K562 (cell line): Measurements from ENCODE around the gene CNTN2. TPM values are rescaled to one million over a fixed set of nuclear protein-coding genes. Genes with fewer than 3 reads are reported as not detected.

Experiments used
- ATAC-seq: fragments of 200-7000 bp; cut with Tn5 transposase; 3 replicates; pipeline ENCODE4 v1.9.1; 2020; ENCODE audit warnings: moderate library complexity
- BruUV-seq: library from RNA; stranded (reverse); fragments of 400-500 nt; replicated peaks from 2 replicates; lab custom pipeline; 2021; lab: Mats Ljungman, UMichigan
- CTCF ChIA-PET: fragments of 300-600 bp; formaldehyde crosslinking; extraction: SDS; loops from one replicate; lab custom pipeline; 2021; ENCODE audit warnings: low intra/inter-chr PET ratio; lab: Yijun Ruan, JAX
- POLR2A ChIA-PET: fragments of 300-600, 350-650 bp; sonication (Branson Sonifier 250); formaldehyde crosslinking; extraction: SDS; loops from one replicate; lab custom pipeline; 2021; ENCODE audit warnings: antibody characterized with exemption, inconsistent platforms; lab: Yijun Ruan, JAX
- DNase-seq, 4 experiments: peaks; one replicate each; pipeline versions ENCODE4 v3.0.0 to v3.0.0-alpha.2; 2011 to 2018; ENCODE audit warnings: low spot score in 3 of 4, mixed read lengths in 3 of 4; ENCODE audit errors: extremely low read depth in 1 of 4
- FAIRE-seq: peaks from 2 replicates; lab custom pipeline; 2011; peaks lifted over from hg19 to GRCh38; lab: Jason Lieb, UNC
- H2AFZ ChIP-seq: 2 replicates; pipeline ENCODE4 v1.6.0; 2011; ENCODE audit warnings: low read depth, low read length, control low read depth, inconsistent platforms
- H3K27ac ChIP-seq: fragments of 200-600 bp; 3 replicates; pipeline ENCODE4 v1.8.0; 2011; ENCODE audit warnings: low read depth, mild to moderate bottlenecking, control low read depth, inconsistent platforms, low read length, moderate library complexity, mixed read lengths; ENCODE audit errors: extremely low read depth
- H3K27me3 ChIP-seq, 2 experiments: fragments of 300-600 bp in 1 of 2; 2 replicates in 1 of 2; 3 replicates in 1 of 2; pipeline versions ENCODE4 v1.6.0 to v1.8.0; 2011; ENCODE audit warnings: inconsistent platforms in 2 of 2, low read length in 2 of 2, mild to moderate bottlenecking in 1 of 2, mixed read lengths in 1 of 2, moderate library complexity in 1 of 2; ENCODE audit not compliant: control insufficient read depth in 2 of 2, insufficient read depth in 2 of 2
- H3K36me3 ChIP-seq: fragments of 300-600 bp; 3 replicates; pipeline ENCODE4 v1.8.0; 2011; ENCODE audit warnings: mild to moderate bottlenecking, low read length, inconsistent platforms; ENCODE audit not compliant: control insufficient read depth, insufficient read depth
- H3K4me1 ChIP-seq, 2 experiments: fragments of 200-600 bp in 1 of 2; replicated peaks in 1 of 2; 2 replicates in 1 of 2; 3 replicates in 1 of 2; pipeline versions ENCODE4 v1.5.1 to v1.8.0; 2011; ENCODE audit warnings: inconsistent platforms in 2 of 2, low read length in 2 of 2, mild to moderate bottlenecking in 1 of 2, mixed read lengths in 1 of 2, moderate library complexity in 1 of 2; ENCODE audit not compliant: control insufficient read depth in 2 of 2, insufficient read depth in 2 of 2
- H3K4me2 ChIP-seq: 2 replicates; pipeline ENCODE4 v1.6.1; 2011; ENCODE audit warnings: low read length, control low read depth, inconsistent platforms, mixed read lengths; ENCODE audit not compliant: insufficient read depth
- H3K4me3 ChIP-seq: fragments of 200-600 bp; sonication (generic), shearing (Covaris generic); 2 replicates; pipeline ENCODE4 v1.5.1; 2016; ENCODE audit warnings: control low read depth, inconsistent platforms
- H3K79me2 ChIP-seq: fragments of 200-600 bp; 3 replicates; pipeline ENCODE4 v1.8.0; 2011; ENCODE audit warnings: low read length, inconsistent platforms; ENCODE audit not compliant: control insufficient read depth, insufficient read depth
- H3K9ac ChIP-seq, 2 experiments: 2 replicates each; pipeline versions ENCODE4 v1.6.0 to v1.6.1; 2011; ENCODE audit warnings: low read depth in 2 of 2, low read length in 2 of 2, control low read depth in 1 of 2, inconsistent platforms in 1 of 2, mild to moderate bottlenecking in 1 of 2, mixed read lengths in 1 of 2; ENCODE audit not compliant: insufficient read depth in 1 of 2
- H3K9me1 ChIP-seq: one replicate; pipeline ENCODE4 v1.6.0; 2011; ENCODE audit warnings: inconsistent platforms, mild to moderate bottlenecking, low read length, moderate library complexity; ENCODE audit not compliant: control insufficient read depth, insufficient read depth
- H3K9me3 ChIP-seq: replicated peaks from 2 replicates; pipeline ENCODE4 v1.5.1; 2011; ENCODE audit warnings: low read depth, low read length, inconsistent platforms; ENCODE audit not compliant: control insufficient read depth, insufficient read depth
- H4K20me1 ChIP-seq: replicated peaks from 2 replicates; pipeline ENCODE4 v1.6.1; 2011; ENCODE audit warnings: low read length, inconsistent platforms, mixed read lengths; ENCODE audit not compliant: control insufficient read depth, insufficient read depth
- GTF2F1 ChIP-seq: IDR thresholded peaks from 2 replicates; pipeline ENCODE4 v1.6.1; 2011; ENCODE audit warnings: low read depth, low read length, improper control_type of control experiment
- ZBTB11 ChIP-seq, 3 experiments: fragments of 200-800 bp in 1 of 3; fragments of 250-450 bp in 1 of 3; fragments of 450-650 bp in 1 of 3; sonication (Bioruptor Pico) in 1 of 3; sonication (Bioruptor generic) in 1 of 3; formaldehyde crosslinking in 1 of 3; IDR thresholded peaks; 2 replicates each; pipeline versions ENCODE4 v1.6.1 to v1.8.0; 2016 to 2022; ENCODE audit warnings: mild to moderate bottlenecking in 2 of 3, missing genetic modification characterization in 2 of 3, missing compliant biosample characterization in 1 of 3, moderate library complexity in 1 of 3
- ZNF354B ChIP-seq: fragments of 250-450 bp; sonication (Bioruptor Pico); IDR thresholded peaks from 2 replicates; pipeline ENCODE4 v1.4.0; 2020
- ZNF398 ChIP-seq: fragments of 250-450 bp; sonication (Bioruptor Pico); IDR thresholded peaks from 2 replicates; pipeline ENCODE4 v1.8.0; 2021; ENCODE audit warnings: moderate library complexity, mild to moderate bottlenecking, inconsistent platforms
- WGBS: fragments of 100-300 bp; shearing (Covaris generic); methylation state at CpG from one replicate; pipeline ENCODE4 v1.1.6; 2016; ENCODE audit warnings: low coverage, mixed read lengths; ENCODE audit not compliant: insufficient coverage; ENCODE audit errors: missing lambda C conversion rate; 5-methylcytosine and 5-hydroxymethylcytosine counted together
- in situ Hi-C: fragments of 300-500 bp; cut with MboI; formaldehyde crosslinking; loops from 4 replicates; pipeline ENCODE4 v1.15.0; 2018; ENCODE audit warnings: inconsistent platforms, mixed read lengths
- intact Hi-C: fragments of 100-400 bp; cut with micrococcal nuclease; formaldehyde crosslinking; loops from 2 replicates; pipeline ENCODE4 v1.14.2; 2022
- polyA plus RNA-seq, 8 experiments: library from polyadenylated mRNA; depleted of rRNA in 4 of 8; stranded (reverse) in 5 of 8; unstranded in 3 of 8; fragments of >200 nt; fragmentation: Nextera tagmentation in 2 of 8; fragmentation: Illumina TruSeq in 1 of 8; extraction: Ambion mirVana in 2 of 8; extraction: Trizol in 1 of 8; gene quantifications; 2 replicates each; pipeline versions ENCODE4 v1.2.1 to v1.2.3, GENCODE V29; 2011 to 2014; ENCODE audit warnings: inconsistent platforms in 1 of 8, missing spikeins in 1 of 8
- total RNA-seq, 7 experiments: library from RNA; depleted of rRNA in 6 of 7; stranded (reverse); fragments of >200 nt in 6 of 7; fragmentation: Illumina TruSeq in 2 of 7; extraction: Trizol in 2 of 7; gene quantifications; 2 replicates each; pipeline versions ENCODE4 v1.2.1 to v1.2.3, GENCODE V29; 2011 to 2021; ENCODE audit warnings: low replicate concordance in 1 of 7
- TF ChIP-seq, protein P1 (sequence below): sonication (generic); formaldehyde crosslinking; IDR thresholded peaks from 2 replicates; pipeline ENCODE4 v1.8.1; 2023; ENCODE audit warnings: mild to moderate bottlenecking, missing genetic modification reagents

CNTN2 gene
- total and polyA plus RNA-seq, 9 of the 15 experiments (the other 6 are each of a cell fraction or from before 2014, with no cell fraction given): not detected

- intact Hi-C loops: no loop called here
- POLR2A ChIA-PET: interaction anchor here (0.6 to 1.7 kb wide), 8 partner anchors 8 to 512 kb away, joined by 3 to 7 read pairs (median 4); partner anchors contain the start of gene TMEM81
These were observed 28.8 kb downstream of the CNTN2 start for GRCh38 chr1:205071801-205072200.

More at GRCh38 chr1:205071801-205072200, 28.8 kb downstream of the CNTN2 start:
- TF ChIP-seq GTF2F1 (no peak), ZNF354B (CRISPR knock-in tag) (no peak), ZNF398 (no peak), ZBTB11 (CRISPR knock-in tag; IDR thresholded peaks at IDR 0.05) (no peak)
- TF ChIP-seq, protein P1, sequence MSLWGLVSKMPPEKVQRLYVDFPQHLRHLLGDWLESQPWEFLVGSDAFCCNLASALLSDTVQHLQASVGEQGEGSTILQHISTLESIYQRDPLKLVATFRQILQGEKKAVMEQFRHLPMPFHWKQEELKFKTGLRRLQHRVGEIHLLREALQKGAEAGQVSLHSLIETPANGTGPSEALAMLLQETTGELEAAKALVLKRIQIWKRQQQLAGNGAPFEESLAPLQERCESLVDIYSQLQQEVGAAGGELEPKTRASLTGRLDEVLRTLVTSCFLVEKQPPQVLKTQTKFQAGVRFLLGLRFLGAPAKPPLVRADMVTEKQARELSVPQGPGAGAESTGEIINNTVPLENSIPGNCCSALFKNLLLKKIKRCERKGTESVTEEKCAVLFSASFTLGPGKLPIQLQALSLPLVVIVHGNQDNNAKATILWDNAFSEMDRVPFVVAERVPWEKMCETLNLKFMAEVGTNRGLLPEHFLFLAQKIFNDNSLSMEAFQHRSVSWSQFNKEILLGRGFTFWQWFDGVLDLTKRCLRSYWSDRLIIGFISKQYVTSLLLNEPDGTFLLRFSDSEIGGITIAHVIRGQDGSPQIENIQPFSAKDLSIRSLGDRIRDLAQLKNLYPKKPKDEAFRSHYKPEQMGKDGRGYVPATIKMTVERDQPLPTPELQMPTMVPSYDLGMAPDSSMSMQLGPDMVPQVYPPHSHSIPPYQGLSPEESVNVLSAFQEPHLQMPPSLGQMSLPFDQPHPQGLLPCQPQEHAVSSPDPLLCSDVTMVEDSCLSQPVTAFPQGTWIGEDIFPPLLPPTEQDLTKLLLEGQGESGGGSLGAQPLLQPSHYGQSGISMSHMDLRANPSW (CRISPR knock-in tag): no peak
- no peaks in the 10 kb centered on the region for H3K79me2 ChIP-seq
- no peaks in the 10 kb centered on the region for H3K9me3 ChIP-seq
- H3K27ac ChIP-seq: no peak overlapping the region
- 4% methylated on average over 12 of the region's 12 CpGs for WGBS
- in situ Hi-C loops: no loop called here
- H3K4me1 ChIP-seq: peaks cover 7 to 12% of the 10 kb centered on the region in 2 experiments; a peak in 1 of 5 replicates
- H2AFZ ChIP-seq: no peak overlapping the region
- DNase-seq (no peak), ATAC-seq (no peak), FAIRE-seq (no peak)
- CTCF ChIA-PET: no interaction called here
- H3K36me3 ChIP-seq: no peaks in the 10 kb centered on the region
- H3K9me1 ChIP-seq: no peaks in the 10 kb centered on the region
- H3K9ac ChIP-seq: peak overlapping the region in 1 of 2 experiments; percentile 11; a peak in 1 of 4 replicates
- peaks cover 52 to 81% of the 10 kb centered on the region in 2 experiments for H3K27me3 ChIP-seq
- BruUV-seq: no TSS peak
- H4K20me1 ChIP-seq: peaks cover 20% of the 10 kb centered on the region; the same call in 1 of the 2 replicates
- no peak overlapping the region for H3K4me2 ChIP-seq
- no peak overlapping the region for H3K4me3 ChIP-seq
